ENCODE data around the gene CELSR1.
"Not testable (repeated sequence)": the region's sequence is repeated elsewhere in the genome, so short reads cannot be mapped to it uniquely, and the experiment has no call there.

CELSR1 gene

GRCh38 chr22:46535876-46536536, 1.4 kb downstream of the CELSR1 start:
- no peak for DNase-seq (ENCODE audit: low read depth in 1 of 2, low spot score in 1 of 2)

DNA sequence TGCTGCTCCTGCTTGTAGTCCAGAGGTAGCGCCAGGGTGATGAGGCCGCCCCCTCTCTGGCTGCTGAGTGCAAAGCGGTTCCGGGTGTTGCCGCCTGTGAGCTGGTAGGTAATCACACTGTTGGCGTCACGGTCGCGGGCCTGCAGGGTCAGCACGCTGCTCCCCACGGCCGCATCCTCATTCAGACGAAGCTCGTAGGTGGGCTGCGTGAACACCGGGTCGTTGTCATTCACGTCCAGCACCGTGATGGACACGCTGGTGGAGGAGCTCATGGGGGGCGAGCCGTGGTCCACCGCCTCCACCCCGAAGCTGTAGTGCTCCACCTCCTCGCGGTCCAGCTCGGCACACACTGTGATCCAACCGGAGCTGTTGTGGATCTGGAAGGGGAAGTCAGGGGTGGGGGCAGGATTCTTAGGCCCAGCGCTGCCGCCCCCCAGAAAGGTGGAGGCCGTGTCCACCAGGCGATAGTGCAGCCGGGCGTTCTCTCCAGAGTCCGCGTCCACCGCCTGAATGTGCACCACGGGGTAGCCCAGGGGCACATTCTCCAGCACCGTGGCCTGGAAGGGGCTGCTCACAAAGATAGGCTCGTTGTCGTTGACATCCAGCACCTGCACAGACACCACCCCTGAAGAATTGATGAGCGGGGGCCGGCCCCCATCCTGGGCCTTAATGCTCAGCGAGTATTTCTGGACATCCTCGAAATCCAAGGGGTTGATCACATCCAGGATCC, 2.4 kb downstream of the CELSR1 start:
- no peak for DNase-seq (ENCODE audit: low read depth in 1 of 2, low spot score in 1 of 2)

- DNase-seq (ENCODE audit: low read depth in 1 of 2, low spot score in 1 of 2): no peak
These were observed 3.1 kb downstream of the CELSR1 start for GRCh38 chr22:46534177-46534776.

DNA sequence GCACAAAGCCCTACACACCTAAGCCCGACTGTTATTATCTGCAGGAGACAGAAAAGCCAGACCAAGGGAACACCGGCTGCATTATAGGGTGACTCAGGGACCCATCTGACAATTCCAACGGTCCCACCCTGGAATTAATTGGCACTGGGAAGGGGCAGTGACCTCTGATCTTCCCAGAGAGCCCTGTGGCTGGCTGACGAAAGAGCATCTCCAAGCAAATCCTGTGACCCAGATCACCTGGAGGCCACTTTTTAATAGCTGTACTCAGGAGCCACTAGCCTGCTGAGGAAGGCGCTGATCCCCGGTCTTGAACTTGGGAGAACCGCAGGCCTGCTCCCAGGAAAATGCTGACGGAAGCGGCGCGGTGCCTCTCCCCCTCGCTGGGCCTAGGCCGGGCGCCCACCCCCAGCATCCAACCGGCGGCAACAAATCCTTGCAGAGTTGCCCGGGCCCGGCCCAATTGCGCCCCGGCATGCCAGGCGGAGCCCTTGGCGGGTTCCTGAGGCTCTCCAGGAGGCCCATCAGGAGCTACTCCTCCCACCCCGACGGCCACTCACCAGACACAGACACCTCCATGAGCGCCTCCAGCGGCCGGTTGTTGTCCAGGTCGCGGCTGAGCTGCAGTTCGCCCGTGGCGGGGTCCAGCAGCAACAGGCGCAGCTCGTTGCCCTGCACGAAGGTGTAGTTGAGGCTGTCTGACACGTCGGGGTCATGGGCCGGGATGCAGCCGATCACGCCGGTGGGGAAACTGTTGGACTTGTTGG, 4.2 kb downstream of the CELSR1 start:
- no peak for DNase-seq (ENCODE audit: low read depth in 1 of 2, low spot score in 1 of 2)

GRCh38 chr22:46532416-46532815, 5.0 kb downstream of the CELSR1 start:
- no peak for DNase-seq (ENCODE audit: low read depth in 1 of 2, low spot score in 1 of 2)

GRCh38 chr22:46531581-46532175, 5.7 kb downstream of the CELSR1 start:
- no peak for DNase-seq (ENCODE audit: low read depth in 1 of 2, low spot score in 1 of 2)

GRCh38 chr22:46528121-46528610, 9.3 kb downstream of the CELSR1 start:
- DNase-seq (ENCODE audit: low read depth in 1 of 2, low spot score in 1 of 2): no peak

GRCh38 chr22:46526244-46526839, 11.1 kb downstream of the CELSR1 start:
- DNase-seq (ENCODE audit: low read depth in 1 of 2, low spot score in 1 of 2): no peak

- no peak for DNase-seq (ENCODE audit: low read depth in 1 of 2, low spot score in 1 of 2)
These were observed 11.8 kb downstream of the CELSR1 start for GRCh38 chr22:46525389-46526243.

DNA sequence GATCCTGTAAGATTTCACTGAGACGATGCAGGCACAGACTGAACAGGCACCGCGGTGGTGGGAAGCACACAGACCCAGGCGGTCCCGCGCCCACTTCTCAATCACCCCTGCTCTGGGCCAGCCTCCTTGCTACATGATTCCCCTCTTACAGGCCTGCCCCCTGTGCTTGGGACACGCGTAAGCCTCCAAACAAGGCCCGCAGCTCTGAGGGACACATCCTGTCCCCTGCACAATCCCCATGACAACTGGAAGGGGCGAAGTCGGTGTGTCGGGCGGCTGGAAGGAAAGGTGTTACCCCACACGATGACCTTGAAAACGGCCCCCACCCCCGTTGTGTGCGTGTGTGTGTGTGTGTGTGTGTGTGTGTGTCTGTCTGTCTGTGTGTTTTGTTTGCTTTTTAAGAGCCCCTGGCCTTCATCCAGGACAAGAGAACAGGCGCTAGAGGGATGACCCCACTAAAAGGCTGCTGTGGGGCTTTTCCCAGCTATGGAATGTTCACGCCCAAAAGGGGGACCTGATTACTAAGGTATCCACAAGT, 13.1 kb downstream of the CELSR1 start:
- DNase-seq (ENCODE audit: low read depth in 1 of 2, low spot score in 1 of 2): no peak

DNA sequence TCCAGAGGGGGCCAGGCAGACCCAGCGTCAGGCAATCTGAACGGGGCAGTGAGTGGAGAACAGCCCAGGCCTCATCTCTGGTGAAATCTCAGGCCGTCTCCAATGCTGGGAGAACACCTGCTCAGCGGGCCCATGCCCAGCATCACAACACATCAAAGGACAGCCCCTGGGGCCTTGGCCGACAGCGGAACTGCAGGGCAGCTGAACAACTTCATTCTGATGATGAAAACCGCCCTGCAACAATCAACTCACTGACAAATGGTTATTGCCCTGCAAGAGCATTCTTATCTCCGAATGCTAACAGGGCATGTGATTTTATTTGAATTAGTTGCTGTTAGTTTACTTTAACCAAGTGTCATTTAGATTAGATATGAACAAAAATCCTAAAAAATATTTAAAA, 14.6 kb downstream of the CELSR1 start:
- DNase-seq (ENCODE audit: low read depth in 1 of 2, low spot score in 1 of 2): no peak

DNA sequence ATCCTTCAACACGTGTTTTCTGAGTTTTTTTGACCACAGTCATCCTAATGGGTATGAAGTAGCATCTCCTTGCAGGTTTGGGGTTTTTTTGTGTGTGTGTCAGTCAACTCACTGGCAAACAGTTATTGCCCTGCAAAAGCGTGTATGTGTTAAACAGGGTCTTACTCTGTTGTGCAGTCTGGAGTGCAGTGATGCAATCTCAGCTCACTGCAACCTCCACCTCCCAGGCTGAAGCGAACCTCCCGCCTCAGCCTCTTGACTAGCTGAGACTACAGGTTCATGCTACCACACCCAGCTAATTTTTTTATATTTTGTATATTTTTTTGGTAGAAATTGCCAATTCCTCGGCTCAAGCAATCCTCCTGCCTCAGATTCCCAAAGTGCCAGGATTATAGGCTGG, 15.4 kb downstream of the CELSR1 start:
- no peak for DNase-seq (ENCODE audit: low read depth in 1 of 2, low spot score in 1 of 2)

DNA sequence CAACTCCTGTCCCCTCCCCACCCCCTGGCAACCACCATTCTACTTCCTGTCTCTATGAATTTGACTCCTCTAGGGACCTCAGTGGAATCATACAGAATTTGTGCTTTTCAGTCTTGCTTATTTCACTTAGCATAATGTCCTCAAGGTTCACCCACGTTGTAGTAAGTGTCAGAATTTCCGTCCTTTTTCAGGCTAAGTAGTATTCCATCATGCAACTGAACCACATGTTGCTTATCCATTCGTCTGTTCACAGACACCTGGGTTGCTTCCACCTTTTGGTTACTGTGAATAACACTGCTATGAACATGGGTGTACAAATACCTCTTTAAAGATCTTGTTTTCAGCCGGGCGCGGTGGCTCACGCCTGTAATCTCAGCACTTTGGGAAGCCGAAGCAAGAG, 16.5 kb downstream of the CELSR1 start:
- DNase-seq (ENCODE audit: low read depth in 1 of 2, low spot score in 1 of 2): no peak

DNA sequence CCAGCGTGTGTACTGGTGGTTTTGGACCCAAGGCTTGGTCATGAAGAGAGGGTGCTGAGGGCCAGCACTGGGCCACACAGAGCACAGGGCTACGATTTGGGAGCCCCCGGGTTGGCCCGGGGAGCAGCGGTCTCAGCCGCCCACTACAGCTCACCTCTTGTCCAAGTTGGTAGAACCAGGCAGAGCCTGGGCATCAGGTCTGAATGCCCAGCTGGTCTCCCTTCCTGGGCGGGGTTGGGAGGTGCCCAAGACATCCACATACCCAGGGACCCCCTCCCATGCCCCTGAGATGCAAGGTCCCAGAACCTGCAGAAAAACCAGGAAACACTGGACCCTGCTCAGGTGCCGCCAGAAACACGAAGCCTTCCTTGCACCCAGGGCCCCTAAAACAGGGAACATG, 18.0 kb downstream of the CELSR1 start:
- DNase-seq (ENCODE audit: low read depth in 1 of 2, low spot score in 1 of 2): no peak

DNA sequence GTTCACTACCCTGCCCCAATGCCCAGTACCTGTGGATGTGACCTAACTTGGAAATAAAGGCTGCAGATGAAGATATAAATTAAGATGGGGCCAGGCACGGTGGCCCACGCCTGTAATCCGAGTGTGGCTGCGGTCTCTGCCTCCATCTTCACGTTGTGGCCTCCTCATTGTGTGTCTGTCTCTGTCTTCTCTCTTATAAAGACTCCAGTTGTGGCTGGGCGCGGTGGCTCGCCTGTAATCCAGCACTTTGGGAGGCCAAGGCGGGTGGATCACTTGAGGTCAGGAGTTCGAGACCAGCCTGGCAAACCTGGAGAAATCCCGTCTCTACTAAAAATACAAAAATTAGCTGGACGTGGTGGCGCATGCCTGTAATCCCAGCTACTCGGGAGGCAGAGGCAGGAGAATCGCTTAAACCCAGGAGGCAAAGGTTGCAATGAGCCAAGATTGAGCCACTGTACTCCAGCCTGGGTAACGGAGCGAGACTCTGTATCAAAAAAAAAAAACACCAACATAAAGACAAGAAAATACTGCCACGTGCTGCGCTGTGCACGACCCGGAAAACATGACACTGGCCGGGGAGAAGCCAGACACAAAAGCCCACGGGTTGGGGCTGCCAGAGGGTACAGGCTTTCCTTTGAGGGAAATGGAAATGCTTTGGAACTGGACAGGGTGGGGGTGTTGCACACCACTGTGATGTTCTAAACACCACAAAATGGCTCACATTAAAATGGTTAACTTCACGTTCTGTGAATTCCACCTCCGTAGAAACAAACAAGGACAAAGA, 18.7 kb downstream of the CELSR1 start:
- DNase-seq (ENCODE audit: low read depth in 1 of 2, low spot score in 1 of 2): no peak

- DNase-seq (ENCODE audit: low read depth in 1 of 2, low spot score in 1 of 2): no peak
These were observed 19.4 kb downstream of the CELSR1 start for GRCh38 chr22:46518038-46518437.

DNA sequence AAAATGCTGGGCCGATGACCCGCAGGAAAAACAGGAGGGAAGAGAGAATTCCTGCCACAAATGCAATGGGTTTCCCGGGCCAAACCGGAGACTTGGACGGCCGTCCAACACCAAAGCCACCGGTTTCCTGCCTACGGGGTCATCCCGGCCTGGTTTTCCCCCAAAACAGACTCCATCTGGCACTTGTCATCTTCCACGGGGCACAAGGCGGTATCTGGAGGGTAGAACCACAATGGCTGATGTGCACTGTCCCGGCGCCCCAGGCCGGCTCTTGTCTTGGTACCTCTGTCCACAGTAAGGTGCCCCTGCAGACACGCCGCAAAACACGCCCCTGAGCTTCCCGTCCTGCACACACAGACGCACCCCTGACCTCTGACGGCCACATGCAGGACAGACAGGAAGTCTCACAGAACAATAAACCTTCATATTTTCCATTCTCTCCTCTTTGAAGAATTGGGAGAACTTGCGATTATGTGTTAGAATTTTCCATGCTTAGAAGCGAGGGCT, 20.1 kb downstream of the CELSR1 start:
- no peak for DNase-seq (ENCODE audit: low read depth in 1 of 2, low spot score in 1 of 2)

DNA sequence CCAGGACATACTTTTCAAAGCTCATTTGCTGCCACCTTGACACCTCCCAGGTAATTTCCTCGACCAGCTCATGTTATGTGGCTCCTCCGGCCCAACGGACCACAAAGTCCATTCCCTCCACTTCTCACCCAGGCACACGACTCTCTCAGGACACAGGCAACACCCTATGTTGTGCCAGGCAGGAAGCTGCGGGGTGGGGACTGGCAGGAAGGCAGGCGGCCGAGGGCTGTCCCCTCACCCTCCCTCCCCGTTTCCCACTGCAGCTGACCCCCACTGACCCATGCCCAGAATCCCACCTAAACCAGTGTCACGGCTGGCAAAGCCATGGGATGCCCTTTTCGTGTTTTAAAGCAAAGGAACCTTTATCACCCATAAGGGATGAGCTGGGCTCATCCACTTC, 20.8 kb downstream of the CELSR1 start:
- DNase-seq (ENCODE audit: low read depth in 1 of 2, low spot score in 1 of 2): no peak

DNA sequence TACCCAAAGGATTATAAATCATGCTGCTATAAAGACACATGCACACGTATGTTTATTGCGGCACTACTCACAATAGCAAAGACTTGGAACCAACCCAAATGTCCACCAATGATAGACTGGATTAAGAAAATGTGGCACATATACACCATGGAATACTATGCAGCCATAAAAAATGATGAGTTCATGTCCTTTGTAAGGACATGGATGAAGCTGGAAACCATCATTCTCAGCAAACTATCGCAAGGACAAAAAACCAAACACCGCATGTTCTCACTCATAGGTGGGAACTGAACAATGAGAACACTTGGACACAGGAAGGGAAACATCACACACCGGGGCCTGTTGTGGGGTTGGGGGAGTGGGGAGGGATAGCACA, 21.3 kb downstream of the CELSR1 start:
- DNase-seq (ENCODE audit: low read depth in 1 of 2, low spot score in 1 of 2): not testable (repeated sequence)
